Mesenchymal stem cell (in vitro differentiated cells and primary cell): Measurements from ENCODE around the gene PHF1.

ENCODE experiments used
- DNase-seq: peaks from one replicate; pipeline ENCODE4 v3.0.0-alpha.2; 2013
- H2AFZ ChIP-seq: one replicate; pipeline ENCODE4 v1.6.1; 2013; ENCODE audit warnings: low read depth, mild to moderate bottlenecking, control low read depth, inconsistent platforms, low read length, moderate library complexity
- H2AK5ac ChIP-seq: 2 replicates; pipeline ENCODE4 v1.6.1; 2013; ENCODE audit warnings: low read length, moderate library complexity, mild to moderate bottlenecking, inconsistent platforms; ENCODE audit not compliant: severe bottlenecking
- H2BK120ac ChIP-seq: one replicate; pipeline ENCODE4 v1.6.1; 2013; ENCODE audit warnings: low read depth, mild to moderate bottlenecking, inconsistent platforms, low read length, moderate library complexity
- H2BK12ac ChIP-seq, 2 experiments: one replicate each; pipeline ENCODE4 v1.6.1; 2013; ENCODE audit warnings: inconsistent platforms in 2 of 2, low read length in 2 of 2, mild to moderate bottlenecking in 2 of 2, moderate library complexity in 2 of 2, control low read depth in 1 of 2
- H2BK15ac ChIP-seq: one replicate; pipeline ENCODE4 v1.6.1; 2013; ENCODE audit warnings: mild to moderate bottlenecking, low read depth, inconsistent platforms; ENCODE audit not compliant: poor library complexity, severe bottlenecking
- H2BK5ac ChIP-seq: 2 replicates; pipeline ENCODE4 v1.6.1; 2013; ENCODE audit warnings: low read depth, mild to moderate bottlenecking, low read length, control low read depth, inconsistent platforms; ENCODE audit not compliant: poor library complexity, severe bottlenecking
- H3K14ac ChIP-seq, 2 experiments: one replicate each; pipeline ENCODE4 v1.6.1; 2013; ENCODE audit warnings: inconsistent platforms in 2 of 2, low read length in 2 of 2, control low read depth in 1 of 2, mild to moderate bottlenecking in 1 of 2, moderate library complexity in 1 of 2
- H3K18ac ChIP-seq, 2 experiments: one replicate each; pipeline ENCODE4 v1.6.1; 2013; ENCODE audit warnings: inconsistent platforms in 2 of 2, low read length in 2 of 2, control low read depth in 1 of 2, low read depth in 1 of 2, mild to moderate bottlenecking in 1 of 2
- H3K23ac ChIP-seq, 2 experiments: one replicate each; pipeline ENCODE4 v1.6.1; 2013; ENCODE audit warnings: inconsistent platforms in 2 of 2, low read length in 2 of 2, mild to moderate bottlenecking in 2 of 2, moderate library complexity in 2 of 2, control low read depth in 1 of 2
- H3K27ac ChIP-seq: 2 replicates; pipeline ENCODE4 v1.5.1; 2013; ENCODE audit warnings: mild to moderate bottlenecking, moderate library complexity, low read length, control low read depth, inconsistent platforms; ENCODE audit not compliant: poor library complexity, severe bottlenecking
- H3K27me3 ChIP-seq, 2 experiments: 2 replicates each; pipeline versions ENCODE4 v1.6.1 to v1.7.0; 2013; ENCODE audit warnings: low read length in 2 of 2, mild to moderate bottlenecking in 2 of 2, moderate library complexity in 2 of 2, control low read depth in 1 of 2, inconsistent platforms in 1 of 2; ENCODE audit not compliant: control insufficient read depth in 1 of 2, insufficient read depth in 1 of 2
- H3K36me3 ChIP-seq, 2 experiments: 2 replicates each; pipeline versions ENCODE4 v1.6.1 to v1.7.0; 2013; ENCODE audit warnings: low read length in 2 of 2, control low read depth in 1 of 2, inconsistent platforms in 1 of 2, low read depth in 1 of 2, mild to moderate bottlenecking in 1 of 2; ENCODE audit not compliant: insufficient read depth in 2 of 2, control insufficient read depth in 1 of 2
- H3K4ac ChIP-seq, 2 experiments: one replicate each; pipeline ENCODE4 v1.6.1; 2013; ENCODE audit warnings: inconsistent platforms in 2 of 2, low read length in 2 of 2, mild to moderate bottlenecking in 2 of 2, moderate library complexity in 2 of 2, control low read depth in 1 of 2, low read depth in 1 of 2
- H3K4me1 ChIP-seq: 2 replicates; pipeline ENCODE4 v1.6.1; 2013; ENCODE audit warnings: low read depth, low read length, control low read depth; ENCODE audit not compliant: control insufficient read depth, insufficient read depth
- H3K4me2 ChIP-seq: 2 replicates; pipeline ENCODE4 v1.6.1; 2013; ENCODE audit warnings: low read length, mild to moderate bottlenecking, inconsistent platforms; ENCODE audit not compliant: poor library complexity, severe bottlenecking
- H3K4me3 ChIP-seq, 2 experiments: 2 replicates each; pipeline versions ENCODE4 v1.5.1 to v1.7.0; 2013; ENCODE audit warnings: low read length in 2 of 2, mild to moderate bottlenecking in 2 of 2, control low read depth in 1 of 2, low read depth in 1 of 2; ENCODE audit not compliant: insufficient read depth in 1 of 2
- H3K79me1 ChIP-seq: replicated peaks from 2 replicates; pipeline ENCODE4 v1.6.1; 2013; ENCODE audit warnings: mild to moderate bottlenecking, control low read depth, low read length, inconsistent platforms; ENCODE audit not compliant: poor library complexity, severe bottlenecking
- H3K9ac ChIP-seq: 2 replicates; pipeline ENCODE4 v1.7.0; 2013; ENCODE audit warnings: mild to moderate bottlenecking, low read length, moderate library complexity
- H3K9me3 ChIP-seq: 2 replicates; pipeline ENCODE4 v1.7.0; 2013; ENCODE audit warnings: mild to moderate bottlenecking, low read length; ENCODE audit not compliant: control insufficient read depth
- H4K8ac ChIP-seq: one replicate; pipeline ENCODE4 v1.6.1; 2013; ENCODE audit warnings: inconsistent platforms, mild to moderate bottlenecking, low read length, moderate library complexity
- H4K91ac ChIP-seq: one replicate; pipeline ENCODE4 v1.6.1; 2013; ENCODE audit warnings: mild to moderate bottlenecking, low read length, inconsistent platforms
- WGBS: methylation state at CpG from one replicate; pipeline ENCODE4 v1.1.7; 2013; ENCODE audit warnings: mixed read lengths; 5-methylcytosine and 5-hydroxymethylcytosine counted together

Gene PHF1

GRCh38 chr6:33372526-33373123, 38.2 kb upstream of the PHF1 start:
- no peak overlapping the region for H3K23ac ChIP-seq
- H3K4me2 ChIP-seq, result no peak overlapping the region
- no peak overlapping the region for H4K8ac ChIP-seq
- DNase-seq, result no peak
- H3K9ac ChIP-seq, result no peak overlapping the region
- no peaks in the 10 kb centered on the region for H3K4me1 ChIP-seq
- no peak overlapping the region for H3K14ac ChIP-seq
- 63% methylated on average over 5 of the region's 5 CpGs for WGBS
- no peaks in the 10 kb centered on the region for H3K9me3 ChIP-seq
- no peak overlapping the region for H2BK120ac ChIP-seq
- H3K18ac ChIP-seq, result no peak overlapping the region
- no peak overlapping the region for H2BK15ac ChIP-seq
- peaks cover 0 to 9% of the 10 kb centered on the region in 2 experiments for H3K27me3 ChIP-seq
- no peak overlapping the region for H3K4ac ChIP-seq
- H3K4me3 ChIP-seq, result no peak overlapping the region
- H2BK12ac ChIP-seq, result no peak overlapping the region
- no peak overlapping the region for H4K91ac ChIP-seq
- H2BK5ac ChIP-seq, result no peak overlapping the region
- H3K79me1 ChIP-seq, result no peaks in the 10 kb centered on the region
- H3K27ac ChIP-seq, result no peak overlapping the region
- no peaks in the 10 kb centered on the region for H3K36me3 ChIP-seq
- no peak overlapping the region for H2AFZ ChIP-seq
- H2AK5ac ChIP-seq, result no peak overlapping the region

GRCh38 chr6:33373960-33374910, 36.6 kb upstream of the PHF1 start:
- Histone ChIP-seq H3K14ac (no peak overlapping the region), H2BK5ac (no peak overlapping the region), H3K4ac (no peak overlapping the region), H3K27me3 (peaks cover 0 to 9% of the 10 kb centered on the region in 2 experiments), H3K18ac (no peak overlapping the region), H3K4me1 (no peaks in the 10 kb centered on the region), H2AFZ (no peak overlapping the region), H2BK120ac (no peak overlapping the region), H3K9ac (peak overlapping the region; percentile 89), H3K23ac (no peak overlapping the region), H2AK5ac (no peak overlapping the region), H3K9me3 (no peaks in the 10 kb centered on the region), H4K8ac (no peak overlapping the region), H2BK15ac (no peak overlapping the region), H3K79me1 (no peaks in the 10 kb centered on the region), H4K91ac (no peak overlapping the region), H3K36me3 (no peaks in the 10 kb centered on the region), H2BK12ac (no peak overlapping the region), H3K27ac (no peak overlapping the region), H3K4me2 (no peak overlapping the region), H3K4me3 (peak overlapping the region in 1 of 2 experiments; percentile 58)
- 80% methylated on average over 8 of the region's 8 CpGs for WGBS
- no peak for DNase-seq

- H3K9me3 ChIP-seq, result no peaks in the 10 kb centered on the region
- no peak overlapping the region for H2BK5ac ChIP-seq
- no peak overlapping the region for H2BK12ac ChIP-seq
- no peak overlapping the region for H3K27ac ChIP-seq
- no peak overlapping the region for H3K18ac ChIP-seq
- H3K4me2 ChIP-seq, result no peak overlapping the region
- 83% methylated on average over 9 of the region's 9 CpGs for WGBS
- no peak overlapping the region for H2BK120ac ChIP-seq
- H3K4me3 ChIP-seq, result peak overlapping the region in 1 of 2 experiments; percentile 58
- H3K4ac ChIP-seq, result no peak overlapping the region
- H2AFZ ChIP-seq, result no peak overlapping the region
- no peak overlapping the region for H4K8ac ChIP-seq
- no peaks in the 10 kb centered on the region for H3K36me3 ChIP-seq
- peak; percentile 77 for DNase-seq
- H2BK15ac ChIP-seq, result no peak overlapping the region
- no peaks in the 10 kb centered on the region for H3K79me1 ChIP-seq
- H3K4me1 ChIP-seq, result no peaks in the 10 kb centered on the region
- no peak overlapping the region for H2AK5ac ChIP-seq
- H4K91ac ChIP-seq, result no peak overlapping the region
- H3K23ac ChIP-seq, result no peak overlapping the region
- H3K14ac ChIP-seq, result no peak overlapping the region
- H3K9ac ChIP-seq, result peak overlapping the region; percentile 89
- peaks cover 0 to 9% of the 10 kb centered on the region in 2 experiments for H3K27me3 ChIP-seq
Observed at GRCh38 chr6:33375143-33375671, 35.6 kb upstream of the PHF1 start.

- Histone ChIP-seq H2BK120ac (no peak overlapping the region), H3K4me3 (peak overlapping the region in 1 of 2 experiments; percentile 64), H3K4ac (no peak overlapping the region), H3K79me1 (no peaks in the 10 kb centered on the region), H3K23ac (no peak overlapping the region), H2BK5ac (no peak overlapping the region), H3K36me3 (no peaks in the 10 kb centered on the region), H4K91ac (no peak overlapping the region), H3K9ac (peak overlapping the region; percentile 89), H3K9me3 (no peaks in the 10 kb centered on the region), H3K27me3 (peaks cover 0 to 12% of the 10 kb centered on the region in 2 experiments), H3K14ac (no peak overlapping the region), H3K4me1 (no peaks in the 10 kb centered on the region), H4K8ac (no peak overlapping the region), H2BK12ac (no peak overlapping the region), H2AK5ac (no peak overlapping the region), H2BK15ac (no peak overlapping the region), H3K4me2 (no peak overlapping the region), H2AFZ (no peak overlapping the region), H3K18ac (no peak overlapping the region), H3K27ac (no peak overlapping the region)
- no peak for DNase-seq
- WGBS, result 97% methylated on average over 4 of the region's 4 CpGs
Observed at GRCh38 chr6:33377171-33377570, 33.6 kb upstream of the PHF1 start.
